HepG2 (cell line): ENCODE measurements around the gene SLC29A3. TPM values are rescaled to one million over a fixed set of nuclear protein-coding genes. Genes with fewer than 3 reads are reported as not detected.

Source experiments
- BATF2 ChIP-seq: sonication (generic); formaldehyde crosslinking; IDR thresholded peaks from 2 replicates; pipeline ENCODE4 v1.8.0; 2022; ENCODE audit warnings: mild to moderate bottlenecking, missing genetic modification reagents, moderate library complexity
- CREB1 ChIP-seq, 2 experiments: fragments of 450-650 bp in 1 of 2; IDR thresholded peaks; 2 replicates each; pipeline ENCODE4 v1.6.1; 2016 to 2017; ENCODE audit warnings: control low read depth in 1 of 2, mild to moderate bottlenecking in 1 of 2, missing compliant biosample characterization in 1 of 2, missing genetic modification characterization in 1 of 2
- ETV5 ChIP-seq: IDR thresholded peaks from 2 replicates; pipeline ENCODE4 v1.6.1; 2018; ENCODE audit warnings: missing biosample characterization, missing genetic modification reagents, inconsistent platforms, borderline replicate concordance
- FOXM1 ChIP-seq: sonication (generic); formaldehyde crosslinking; IDR thresholded peaks from 2 replicates; pipeline ENCODE4 v1.5.0; 2020; ENCODE audit warnings: missing genetic modification reagents
- KDM5A ChIP-seq: fragments of 200-600 bp; sonication (generic); IDR thresholded peaks from 2 replicates; pipeline ENCODE4 v1.7.0; 2018; ENCODE audit warnings: antibody characterized with exemption, mild to moderate bottlenecking, low read length, borderline replicate concordance
- PHF21A ChIP-seq: sonication (generic); formaldehyde crosslinking; IDR thresholded peaks from 2 replicates; pipeline ENCODE4 v1.5.0; 2020; ENCODE audit warnings: mild to moderate bottlenecking, missing genetic modification reagents
- POLR2AphosphoS2 ChIP-seq: IDR thresholded peaks from 2 replicates; pipeline ENCODE4 v1.6.1; 2011; ENCODE audit warnings: low read depth, low read length, improper control_type of control experiment
- TCF7L2 ChIP-seq: IDR thresholded peaks from 2 replicates; pipeline ENCODE4 v1.6.1; 2011; ENCODE audit warnings: mild to moderate bottlenecking, low read depth, low read length, moderate library complexity
- XBP1 ChIP-seq: sonication (generic); formaldehyde crosslinking; IDR thresholded peaks from 2 replicates; pipeline ENCODE4 v1.5.0; 2020; ENCODE audit warnings: missing genetic modification reagents
- ZBTB26 ChIP-seq: IDR thresholded peaks from 2 replicates; pipeline ENCODE4 v1.6.1; 2016; ENCODE audit warnings: missing compliant biosample characterization, missing genetic modification reagents, borderline replicate concordance
- ZMYM3 ChIP-seq: sonication (generic); formaldehyde crosslinking; IDR thresholded peaks from 2 replicates; pipeline ENCODE4 v1.5.1; 2020; ENCODE audit warnings: mild to moderate bottlenecking, missing genetic modification reagents
- ZNF343 ChIP-seq: sonication (generic); formaldehyde crosslinking; IDR thresholded peaks from 2 replicates; pipeline ENCODE4 v1.4.0; 2020; ENCODE audit warnings: mild to moderate bottlenecking, missing genetic modification reagents
- ZNF430 ChIP-seq: sonication (generic); formaldehyde crosslinking; IDR thresholded peaks from 2 replicates; pipeline ENCODE4 v1.9.0; 2021; ENCODE audit warnings: mild to moderate bottlenecking, missing genetic modification reagents
- ZNF460 ChIP-seq: sonication (generic); formaldehyde crosslinking; IDR thresholded peaks from 2 replicates; pipeline ENCODE4 v1.5.1; 2020; ENCODE audit warnings: missing genetic modification reagents, mild to moderate bottlenecking, borderline replicate concordance
- ZNF556 ChIP-seq: sonication (generic); formaldehyde crosslinking; IDR thresholded peaks from 2 replicates; pipeline ENCODE4 v1.4.0; 2020; ENCODE audit warnings: mild to moderate bottlenecking, missing genetic modification reagents, borderline replicate concordance
- ZNF557 ChIP-seq: sonication (generic); formaldehyde crosslinking; IDR thresholded peaks from 2 replicates; pipeline ENCODE4 v1.4.0; 2020; ENCODE audit warnings: missing genetic modification reagents
- ZNF607 ChIP-seq: sonication (generic); formaldehyde crosslinking; IDR thresholded peaks from 2 replicates; pipeline ENCODE4 v1.5.1; 2020; ENCODE audit warnings: missing genetic modification reagents, mild to moderate bottlenecking, borderline replicate concordance
- ZNF646 ChIP-seq: sonication (generic); formaldehyde crosslinking; IDR thresholded peaks from 2 replicates; pipeline ENCODE4 v1.9.0; 2021; ENCODE audit warnings: mild to moderate bottlenecking, missing genetic modification reagents
- ZNF746 ChIP-seq: sonication (generic); formaldehyde crosslinking; IDR thresholded peaks from 2 replicates; pipeline ENCODE4 v1.8.0; 2022; ENCODE audit warnings: mild to moderate bottlenecking, missing genetic modification reagents
- ZNF878 ChIP-seq: sonication (generic); formaldehyde crosslinking; IDR thresholded peaks from 2 replicates; pipeline ENCODE4 v1.8.1; 2023; ENCODE audit warnings: mild to moderate bottlenecking, missing genetic modification reagents, moderate library complexity
- ZSCAN25 ChIP-seq: sonication (generic); formaldehyde crosslinking; IDR thresholded peaks from 2 replicates; pipeline ENCODE4 v1.8.0; 2022; ENCODE audit warnings: mild to moderate bottlenecking, missing genetic modification reagents
- ZSCAN9 ChIP-seq: IDR thresholded peaks from 2 replicates; pipeline ENCODE4 v1.6.1; 2016; ENCODE audit warnings: borderline replicate concordance
- polyA plus RNA-seq, 8 experiments: library from polyadenylated mRNA; depleted of rRNA in 3 of 8; stranded (reverse) in 7 of 8; unstranded in 1 of 8; fragments of >200 nt; fragmentation: Illumina TruSeq in 4 of 8; extraction: Trizol in 4 of 8; gene quantifications; 2 replicates each; pipeline versions ENCODE4 v1.2.1 to v1.2.3, GENCODE V29; 2011 to 2016; ENCODE audit warnings: low read depth in 4 of 8, missing spikeins in 1 of 8, mixed read lengths in 1 of 8; ENCODE audit not compliant: insufficient read depth in 1 of 8
- total RNA-seq, 5 experiments: library from RNA; depleted of rRNA; stranded (reverse); fragments of >200 nt; fragmentation: Illumina TruSeq; extraction: Trizol; gene quantifications; 2 replicates each; pipeline ENCODE4 v1.2.3, GENCODE V29; 2016; ENCODE audit warnings: low read depth in 1 of 5
- TF ChIP-seq, protein P1 (sequence below): IDR thresholded peaks from 2 replicates; pipeline ENCODE4 v1.6.1; 2016; ENCODE audit warnings: low read depth, borderline replicate concordance

The SLC29A3 gene
- total and polyA plus RNA-seq, 2 of the 13 experiments (the other 11 are each of a cell fraction or from before 2014, with no cell fraction given) = 8.6 to 11.8 TPM

- no peak for TF ChIP-seq ZNF460 (CRISPR knock-in tag)
- TF ChIP-seq XBP1 (CRISPR knock-in tag) = no peak
- TF ChIP-seq ZNF430 = no peak
- TF ChIP-seq, protein P1, sequence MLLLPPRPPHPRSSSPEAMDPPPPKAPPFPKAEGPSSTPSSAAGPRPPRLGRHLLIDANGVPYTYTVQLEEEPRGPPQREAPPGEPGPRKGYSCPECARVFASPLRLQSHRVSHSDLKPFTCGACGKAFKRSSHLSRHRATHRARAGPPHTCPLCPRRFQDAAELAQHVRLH (CRISPR knock-in tag) = 0 out of 2 replicates have a peak, but pooled peaks have one; percentile 4
- TF ChIP-seq ETV5 (CRISPR knock-in tag) = no peak
- no peak for TF ChIP-seq ZNF556 (CRISPR knock-in tag)
- TF ChIP-seq KDM5A = no peak
- TF ChIP-seq CREB1 (IDR thresholded peaks at IDR 0.05) = no peak
- TF ChIP-seq CREB1 (CRISPR knock-in tag; IDR thresholded peaks at IDR 0.05) = no peak
- TF ChIP-seq BATF2 (CRISPR knock-in tag) = no peak
- no peak for TF ChIP-seq ZNF557 (CRISPR knock-in tag)
- no peak for TF ChIP-seq ZMYM3 (CRISPR knock-in tag)
- TF ChIP-seq ZNF607 (CRISPR knock-in tag) = no peak
- no peak for TF ChIP-seq ZSCAN25 (CRISPR knock-in tag)
- TF ChIP-seq ZSCAN9 (CRISPR knock-in tag) = no peak
- TF ChIP-seq PHF21A (CRISPR knock-in tag) = 0 out of 2 replicates have a peak, but pooled peaks have one; percentile 33
- TF ChIP-seq ZNF646 (CRISPR knock-in tag) = no peak
- 0 out of 2 replicates have a peak, but pooled peaks have one; percentile 24 for TF ChIP-seq ZNF878
- TF ChIP-seq ZNF343 (CRISPR knock-in tag) = 0 out of 2 replicates have a peak, but pooled peaks have one; percentile 11
- no peak for TF ChIP-seq ZNF746 (CRISPR knock-in tag)
- no peak for TF ChIP-seq POLR2AphosphoS2
- TF ChIP-seq ZBTB26 = no peak
- TF ChIP-seq FOXM1 (CRISPR knock-in tag) = no peak
- TF ChIP-seq TCF7L2 = no peak
Measured at GRCh38 chr10:71319800-71320392, 837 bp downstream of the SLC29A3 start (continued).
